HL-60 (cell line): ENCODE data around the gene SNX1.
"Not testable (repeated sequence)": the region's sequence is repeated elsewhere in the genome, so short reads cannot be mapped to it uniquely, and the experiment has no call there.

Experiments
- DNase-seq, 2 experiments: peaks; one replicate each; pipeline ENCODE4 v3.0.0-alpha.2; 2010 to 2020; ENCODE audit warnings: low read depth in 1 of 2, low spot score in 1 of 2
- H3K27ac ChIP-seq: fragments of 250-450 bp; sonication (Bioruptor Pico); replicated peaks from 2 replicates; pipeline ENCODE4 v1.5.1; 2020; ENCODE audit warnings: mild to moderate bottlenecking, moderate library complexity
- H3K27me3 ChIP-seq: fragments of 250-450 bp; sonication (Bioruptor Pico); 2 replicates; pipeline ENCODE4 v1.5.1; 2021; ENCODE audit warnings: mild to moderate bottlenecking, moderate library complexity; ENCODE audit not compliant: insufficient read depth, poor library complexity, severe bottlenecking
- H3K4me3 ChIP-seq: replicated peaks from 2 replicates; pipeline ENCODE4 v1.5.1; 2011; ENCODE audit warnings: mild to moderate bottlenecking, control low read depth, low read length; ENCODE audit not compliant: insufficient read depth
- CTCF ChIP-seq: IDR thresholded peaks from one replicate; pipeline ENCODE4 v1.5.1; 2011; ENCODE audit warnings: low read length, control low read depth, inconsistent platforms; ENCODE audit not compliant: insufficient read depth
- GABPA ChIP-seq: IDR thresholded peaks from 2 replicates; pipeline ENCODE4 v1.6.1; 2012; ENCODE audit warnings: low read depth
- POLR2AphosphoS5 ChIP-seq: IDR thresholded peaks from 2 replicates; pipeline ENCODE4 v1.6.1; 2012; ENCODE audit warnings: low read depth
- SPI1 ChIP-seq: IDR thresholded peaks from 2 replicates; pipeline ENCODE4 v1.6.1; 2012; ENCODE audit warnings: low read depth, mild to moderate bottlenecking, borderline replicate concordance
- TF ChIP-seq, protein P1 (sequence below): IDR thresholded peaks from 2 replicates; pipeline ENCODE4 v1.6.1; 2012; ENCODE audit warnings: low read depth; ENCODE audit not compliant: insufficient replicate concordance

The SNX1 gene

GRCh38 chr15:64111679-64112050 is 15.9 kb downstream of the SNX1 start:
- Histone ChIP-seq H3K27ac (no peak overlapping the region), H3K4me3 (no peak overlapping the region), H3K27me3 (no peaks in the 10 kb centered on the region)
- TF ChIP-seq CTCF (no peak), SPI1 (no peak), POLR2AphosphoS5 (no peak), GABPA (no peak)
- TF ChIP-seq, protein P1, sequence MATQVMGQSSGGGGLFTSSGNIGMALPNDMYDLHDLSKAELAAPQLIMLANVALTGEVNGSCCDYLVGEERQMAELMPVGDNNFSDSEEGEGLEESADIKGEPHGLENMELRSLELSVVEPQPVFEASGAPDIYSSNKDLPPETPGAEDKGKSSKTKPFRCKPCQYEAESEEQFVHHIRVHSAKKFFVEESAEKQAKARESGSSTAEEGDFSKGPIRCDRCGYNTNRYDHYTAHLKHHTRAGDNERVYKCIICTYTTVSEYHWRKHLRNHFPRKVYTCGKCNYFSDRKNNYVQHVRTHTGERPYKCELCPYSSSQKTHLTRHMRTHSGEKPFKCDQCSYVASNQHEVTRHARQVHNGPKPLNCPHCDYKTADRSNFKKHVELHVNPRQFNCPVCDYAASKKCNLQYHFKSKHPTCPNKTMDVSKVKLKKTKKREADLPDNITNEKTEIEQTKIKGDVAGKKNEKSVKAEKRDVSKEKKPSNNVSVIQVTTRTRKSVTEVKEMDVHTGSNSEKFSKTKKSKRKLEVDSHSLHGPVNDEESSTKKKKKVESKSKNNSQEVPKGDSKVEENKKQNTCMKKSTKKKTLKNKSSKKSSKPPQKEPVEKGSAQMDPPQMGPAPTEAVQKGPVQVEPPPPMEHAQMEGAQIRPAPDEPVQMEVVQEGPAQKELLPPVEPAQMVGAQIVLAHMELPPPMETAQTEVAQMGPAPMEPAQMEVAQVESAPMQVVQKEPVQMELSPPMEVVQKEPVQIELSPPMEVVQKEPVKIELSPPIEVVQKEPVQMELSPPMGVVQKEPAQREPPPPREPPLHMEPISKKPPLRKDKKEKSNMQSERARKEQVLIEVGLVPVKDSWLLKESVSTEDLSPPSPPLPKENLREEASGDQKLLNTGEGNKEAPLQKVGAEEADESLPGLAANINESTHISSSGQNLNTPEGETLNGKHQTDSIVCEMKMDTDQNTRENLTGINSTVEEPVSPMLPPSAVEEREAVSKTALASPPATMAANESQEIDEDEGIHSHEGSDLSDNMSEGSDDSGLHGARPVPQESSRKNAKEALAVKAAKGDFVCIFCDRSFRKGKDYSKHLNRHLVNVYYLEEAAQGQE: no peak
- DNase-seq: no peak

DNA sequence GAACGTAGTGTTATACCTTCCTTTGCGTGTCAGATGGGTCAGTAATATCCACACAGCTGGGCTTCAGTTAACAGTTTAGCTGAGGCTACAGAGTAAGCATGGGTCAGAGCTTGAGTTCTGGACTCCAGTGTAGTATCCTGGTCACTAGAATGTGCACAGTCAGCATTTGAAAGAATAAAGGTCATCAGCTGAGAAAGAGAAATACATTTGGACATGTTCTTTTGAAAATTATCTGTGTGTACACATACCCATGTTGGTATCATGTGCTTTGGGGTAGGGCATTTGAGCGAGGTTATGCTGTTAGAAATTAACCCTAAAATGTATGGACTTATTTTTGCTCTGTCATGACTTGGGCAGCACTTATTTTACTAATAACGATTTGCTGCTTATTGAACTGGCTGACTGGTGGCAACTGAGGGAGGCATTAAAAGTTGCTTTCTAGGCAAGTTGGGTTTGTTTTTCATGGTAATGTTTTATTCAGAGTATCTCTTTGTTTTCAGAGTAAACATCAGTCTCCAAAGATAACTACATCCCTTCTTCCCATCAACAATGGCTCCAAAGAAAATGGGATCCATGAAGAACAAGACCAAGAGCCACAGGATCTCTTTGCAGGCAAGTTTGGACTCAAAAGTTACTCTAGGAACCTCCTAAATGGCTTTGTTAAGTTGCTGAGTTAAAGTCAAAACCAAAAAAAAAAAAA is 16.4 kb downstream of the SNX1 start:
- H3K4me3 ChIP-seq: no peak overlapping the region
- peak overlapping the region; percentile 24 for H3K27ac ChIP-seq
- TF ChIP-seq SPI1: no peak
- no peak for DNase-seq
- H3K27me3 ChIP-seq: no peaks in the 10 kb centered on the region

GRCh38 chr15:64112904-64113303 is 17.1 kb downstream of the SNX1 start:
- Histone ChIP-seq H3K27me3 (no peaks in the 10 kb centered on the region), H3K4me3 (no peak overlapping the region), H3K27ac (peak overlapping the region; percentile 24)
- DNase-seq: peak in 1 of 2 experiments; percentile 49
- TF ChIP-seq GABPA (no peak), CTCF (no peak), POLR2AphosphoS5 (no peak), SPI1 (no peak)
- TF ChIP-seq, protein P1: no peak

- Histone ChIP-seq H3K4me3 (no peak overlapping the region), H3K27me3 (no peaks in the 10 kb centered on the region), H3K27ac (no peak overlapping the region)
- TF ChIP-seq, protein P1: no peak
- no peak for TF ChIP-seq POLR2AphosphoS5
- no peak for TF ChIP-seq GABPA
- no peak for TF ChIP-seq CTCF
- no peak for DNase-seq
These were observed 22.1 kb downstream of the SNX1 start for GRCh38 chr15:64117759-64118487.

DNA sequence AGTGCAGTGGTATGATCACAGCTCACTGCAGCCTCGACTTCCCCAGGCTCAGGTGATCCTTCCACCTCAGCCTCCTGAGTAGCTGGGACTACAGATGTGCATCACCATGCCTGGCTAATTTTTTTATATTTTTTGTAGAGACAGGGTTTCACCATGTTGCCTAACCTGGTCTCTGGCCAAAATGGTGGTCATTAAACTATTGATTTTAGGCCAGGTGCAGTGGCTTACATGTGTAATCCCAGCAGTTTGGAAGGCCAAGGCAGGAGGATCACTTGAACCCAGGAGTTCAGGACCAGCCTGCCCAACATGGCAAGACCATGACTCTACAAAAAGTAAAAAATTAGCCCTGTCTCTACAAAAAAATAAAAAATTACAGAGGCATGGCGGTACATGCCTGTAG is 24.5 kb downstream of the SNX1 start:
- not testable (repeated sequence) for H3K27ac ChIP-seq, H3K27me3 ChIP-seq, H3K4me3 ChIP-seq, DNase-seq
